Activated CD4-positive, alpha-beta T cell treated with anti-CD3 and anti-CD28 coated beads, Interleukin-2, amount 10 ng/mL, durations not matched to agents 24 days and 14 days (primary cell): ENCODE measurements around the gene RAB20. TPM values are rescaled to one million over a fixed set of nuclear protein-coding genes. Genes with fewer than 3 reads are reported as not detected.
"Not testable (repeated sequence)": the region's sequence is repeated elsewhere in the genome, so short reads cannot be mapped to it uniquely, and the experiment has no call there.

Experiments used
- DNase-seq: peaks from one replicate; pipeline ENCODE4 v3.0.0; 2022
- H3K27ac Mint-ChIP-seq: one replicate; pipeline ENCODE4 v1.8.0; 2022; ENCODE audit warnings: mild to moderate bottlenecking, mixed read lengths
- H3K27me3 Mint-ChIP-seq: one replicate; pipeline ENCODE4 v1.8.0; 2022; ENCODE audit warnings: mixed read lengths
- H3K36me3 Mint-ChIP-seq: one replicate; pipeline ENCODE4 v1.8.0; 2022; ENCODE audit warnings: low read depth, mild to moderate bottlenecking, mixed read lengths
- H3K4me1 Mint-ChIP-seq: one replicate; pipeline ENCODE4 v1.8.0; 2021; ENCODE audit warnings: mixed read lengths
- H3K4me3 Mint-ChIP-seq: one replicate; pipeline ENCODE4 v1.8.0; 2022; ENCODE audit warnings: mild to moderate bottlenecking, moderate library complexity, mixed read lengths
- H3K9me3 Mint-ChIP-seq: one replicate; pipeline ENCODE4 v1.8.0; 2021; ENCODE audit warnings: mixed read lengths
- intact Hi-C: fragments of 100-400 bp; cut with micrococcal nuclease; formaldehyde crosslinking; loops from one replicate; pipeline ENCODE4 v1.15.1; 2023
- total RNA-seq: library from RNA; stranded (reverse); gene quantifications from 2 replicates; pipeline ENCODE4 v1.2.3, GENCODE V29; 2022

The RAB20 gene
- total RNA-seq, 1 donor from 2014 or later = 2.8 TPM

DNA sequence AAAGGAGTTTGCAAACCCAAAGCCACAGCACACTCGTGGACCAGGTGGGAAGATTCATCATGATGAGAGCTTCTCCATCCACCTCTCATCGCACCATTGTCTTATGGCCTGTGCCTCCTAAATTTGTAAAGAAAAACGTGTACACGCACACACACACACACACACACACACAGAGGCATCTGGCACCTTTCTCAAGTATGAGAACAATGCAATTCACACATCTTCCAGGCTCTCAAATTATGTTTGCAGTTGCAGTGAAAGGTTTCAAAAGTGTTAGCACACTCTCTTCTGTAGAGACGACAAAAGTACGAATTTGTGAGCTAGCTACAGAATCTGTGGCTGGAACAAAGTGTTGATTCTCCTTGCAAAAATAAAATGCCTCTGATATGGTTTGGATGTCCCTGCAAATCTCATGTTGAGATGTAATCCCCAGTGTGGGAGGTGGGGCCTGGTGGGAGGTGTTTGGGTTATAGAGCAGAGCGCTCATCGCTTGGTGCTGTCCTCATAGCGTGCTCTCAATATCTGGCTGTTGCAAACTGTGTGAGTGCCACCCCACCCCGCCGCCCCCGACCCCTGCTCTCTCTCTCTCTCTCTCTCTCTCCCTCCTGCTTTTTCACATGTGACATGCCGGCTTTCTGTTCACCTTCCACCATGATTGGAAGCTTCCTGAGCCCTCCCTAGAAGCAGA, 21.8 kb upstream of the RAB20 start:
- H3K9me3 Mint-ChIP-seq = no peaks in the 10 kb centered on the region
- H3K4me3 Mint-ChIP-seq = no peak overlapping the region
- peaks cover 36% of the 10 kb centered on the region for H3K27me3 Mint-ChIP-seq
- no peak overlapping the region for H3K27ac Mint-ChIP-seq
- DNase-seq = no peak
- H3K36me3 Mint-ChIP-seq = no peaks in the 10 kb centered on the region
- intact Hi-C loops = no loop called here
- H3K4me1 Mint-ChIP-seq = no peaks in the 10 kb centered on the region

DNA sequence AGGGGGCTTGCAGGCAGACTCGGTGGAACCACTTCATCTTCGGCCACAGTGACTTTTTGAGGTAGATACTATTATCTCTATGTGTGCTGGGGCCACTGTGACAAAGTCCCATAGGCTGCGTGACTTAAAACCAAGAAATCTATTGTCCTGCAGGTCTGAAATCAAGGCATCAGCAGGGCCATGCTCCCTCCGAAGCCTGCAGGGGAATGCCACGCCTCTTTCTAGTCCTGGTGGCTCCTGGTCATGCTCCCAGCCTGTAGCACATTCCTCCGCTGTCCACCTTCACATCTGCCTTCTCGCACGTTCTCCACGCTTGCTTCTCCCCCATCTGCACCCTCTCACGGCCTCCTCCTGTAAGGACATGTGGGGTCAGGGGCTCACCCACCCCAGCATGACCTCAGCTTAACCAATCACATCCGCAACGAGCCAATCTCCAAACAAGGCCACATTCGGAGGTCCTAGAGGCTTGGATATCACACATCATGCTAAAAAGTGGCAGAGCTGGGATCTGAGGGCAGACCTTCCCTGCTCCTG, 21.0 kb upstream of the RAB20 start:
- DNase-seq = no peak
- intact Hi-C loops = no loop called here

GRCh38 chr13:110581506-110582185, 20.1 kb upstream of the RAB20 start:
- H3K27ac Mint-ChIP-seq = no peak overlapping the region
- no peak overlapping the region for H3K4me3 Mint-ChIP-seq
- H3K9me3 Mint-ChIP-seq = no peaks in the 10 kb centered on the region
- no peak for DNase-seq
- no peaks in the 10 kb centered on the region for H3K4me1 Mint-ChIP-seq
- intact Hi-C loops = no loop called here
- peaks cover 39% of the 10 kb centered on the region for H3K27me3 Mint-ChIP-seq
- no peaks in the 10 kb centered on the region for H3K36me3 Mint-ChIP-seq

More for the DNA sequence above, 21.0 kb upstream of the RAB20 start:
- H3K36me3 Mint-ChIP-seq = no peaks in the 10 kb centered on the region
- no peaks in the 10 kb centered on the region for H3K4me1 Mint-ChIP-seq
- H3K27me3 Mint-ChIP-seq = peaks cover 33% of the 10 kb centered on the region
- H3K9me3 Mint-ChIP-seq = no peaks in the 10 kb centered on the region
- H3K27ac Mint-ChIP-seq = no peak overlapping the region
- no peak overlapping the region for H3K4me3 Mint-ChIP-seq

DNA sequence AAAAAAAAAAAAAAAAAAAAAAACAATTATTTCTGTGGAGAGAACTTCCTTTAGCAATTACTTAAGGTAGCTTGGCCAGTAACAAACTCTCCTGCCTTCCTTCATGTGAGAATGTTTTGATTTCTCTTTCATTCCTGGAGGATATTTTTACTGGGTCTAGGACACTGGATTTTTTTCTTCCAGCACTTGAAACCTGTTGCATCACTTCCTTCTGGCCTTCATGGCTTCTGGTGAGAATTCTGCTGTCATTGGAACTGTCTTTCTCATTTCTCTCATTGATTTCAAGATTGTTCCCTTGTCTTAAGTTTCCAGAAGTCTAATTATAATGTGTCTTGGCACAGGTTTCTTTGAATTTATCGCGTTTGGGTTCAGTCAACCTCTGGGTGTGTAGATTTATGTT, 19.3 kb upstream of the RAB20 start:
- H3K9me3 Mint-ChIP-seq = no peaks in the 10 kb centered on the region
- no peak for DNase-seq
- H3K27ac Mint-ChIP-seq = no peak overlapping the region
- H3K4me1 Mint-ChIP-seq = peaks cover 5% of the 10 kb centered on the region
- H3K27me3 Mint-ChIP-seq = peaks cover 39% of the 10 kb centered on the region
- H3K36me3 Mint-ChIP-seq = no peaks in the 10 kb centered on the region
- no peak overlapping the region for H3K4me3 Mint-ChIP-seq
- intact Hi-C loops = no loop called here

DNA sequence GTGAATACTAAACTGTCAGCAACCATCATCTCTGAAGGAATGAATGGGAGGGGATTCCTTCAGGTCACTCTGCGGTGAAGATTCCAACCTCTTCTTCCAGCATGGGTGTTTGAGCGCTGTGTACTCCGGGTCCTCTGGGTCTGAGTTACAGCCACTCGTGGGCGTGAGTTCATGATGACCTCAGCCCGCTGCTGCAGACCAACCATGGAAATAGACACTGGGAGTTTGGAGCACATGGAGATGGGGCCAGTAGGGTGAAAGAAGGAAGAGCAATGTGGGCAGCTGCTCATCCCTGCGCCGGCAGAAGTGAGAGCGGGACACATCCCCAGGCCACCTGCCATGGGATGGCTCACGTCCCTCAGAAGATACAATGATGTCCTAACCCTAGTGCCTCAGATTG, 16.8 kb upstream of the RAB20 start:
- Mint-ChIP-seq H3K4me3 (no peak overlapping the region), H3K36me3 (no peaks in the 10 kb centered on the region), H3K4me1 (peaks cover 11% of the 10 kb centered on the region), H3K9me3 (no peaks in the 10 kb centered on the region), H3K27ac (no peak overlapping the region), H3K27me3 (peaks cover 49% of the 10 kb centered on the region)
- no peak for DNase-seq
- intact Hi-C loops = loop anchor here (5.0 kb wide), 1 partner anchor 239 kb away; no protein-coding TSS in a partner anchor

DNA sequence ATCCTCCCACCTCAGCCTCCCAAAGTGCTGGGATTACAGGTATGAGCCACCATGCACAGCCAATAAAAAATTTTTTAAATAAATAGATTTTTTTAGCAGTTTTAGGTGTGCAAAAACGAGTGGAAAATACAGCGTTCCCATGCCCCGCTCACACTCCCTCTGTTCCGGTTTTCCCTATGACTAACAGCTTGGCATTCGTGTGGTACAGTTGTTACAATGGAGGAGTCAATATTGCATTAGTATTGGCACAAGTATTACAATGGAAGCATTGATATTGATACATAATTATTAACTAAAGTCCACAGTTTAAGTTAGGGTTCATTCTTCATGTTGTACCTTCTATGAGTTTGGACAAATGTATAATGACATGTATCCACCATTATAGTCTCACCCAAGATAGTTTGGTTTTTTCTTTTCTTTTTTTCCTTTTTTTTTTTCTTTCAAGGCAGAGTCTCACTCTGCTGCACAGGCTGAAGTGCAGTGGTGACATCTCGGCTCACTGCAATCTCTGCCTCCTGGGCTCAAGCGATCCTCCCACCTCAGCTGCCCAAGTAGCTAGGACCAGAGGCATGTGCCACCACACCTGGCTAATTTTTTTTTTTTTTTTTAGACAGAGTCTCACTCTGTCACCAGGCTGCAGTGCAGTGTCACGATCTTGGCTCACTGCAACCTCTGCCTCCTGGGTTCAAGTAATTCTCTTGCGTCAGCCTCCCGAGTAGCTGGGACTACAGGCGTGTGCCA, 15.4 kb upstream of the RAB20 start:
- H3K27me3 Mint-ChIP-seq = peaks cover 52% of the 10 kb centered on the region
- no peaks in the 10 kb centered on the region for H3K36me3 Mint-ChIP-seq
- peaks cover 11% of the 10 kb centered on the region for H3K4me1 Mint-ChIP-seq
- intact Hi-C loops = loop anchor here (5.0 kb wide), 1 partner anchor 240 kb away; no protein-coding TSS in a partner anchor
- H3K27ac Mint-ChIP-seq = no peak overlapping the region
- DNase-seq = no peak
- H3K9me3 Mint-ChIP-seq = no peaks in the 10 kb centered on the region
- no peak overlapping the region for H3K4me3 Mint-ChIP-seq

DNA sequence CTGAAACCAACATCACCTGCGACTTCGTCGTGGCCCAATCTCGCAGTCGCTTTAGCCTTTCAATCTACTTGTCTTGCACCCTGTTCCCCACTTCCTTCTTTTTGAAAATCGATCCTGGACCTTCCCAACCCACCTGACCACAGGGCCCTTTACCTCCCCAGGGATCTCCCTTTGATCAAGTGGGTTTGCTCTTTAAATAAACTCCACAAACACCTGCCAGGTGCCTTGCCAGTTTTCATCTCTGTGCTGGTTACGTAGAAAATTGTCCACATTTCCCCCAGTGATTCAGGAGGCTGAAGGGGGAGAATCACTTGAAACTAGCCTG, 14.5 kb upstream of the RAB20 start:
- peaks cover 52% of the 10 kb centered on the region for H3K27me3 Mint-ChIP-seq
- intact Hi-C loops = loop anchor here (5.0 kb wide), 1 partner anchor 241 kb away; no protein-coding TSS in a partner anchor

GRCh38 chr13:110575322-110576069, 14.0 kb upstream of the RAB20 start:
- no peaks in the 10 kb centered on the region for H3K9me3 Mint-ChIP-seq
- intact Hi-C loops = loop anchor here (5.0 kb wide), 1 partner anchor 242 kb away; no protein-coding TSS in a partner anchor
- peak overlapping the region; percentile 60 for H3K4me3 Mint-ChIP-seq
- H3K27ac Mint-ChIP-seq = no peak overlapping the region
- no peaks in the 10 kb centered on the region for H3K36me3 Mint-ChIP-seq
- peak; percentile 63 for DNase-seq
- H3K4me1 Mint-ChIP-seq = peaks cover 11% of the 10 kb centered on the region
- peaks cover 50% of the 10 kb centered on the region for H3K27me3 Mint-ChIP-seq

More for the DNA sequence above, 14.5 kb upstream of the RAB20 start:
- H3K27ac Mint-ChIP-seq = no peak overlapping the region
- H3K36me3 Mint-ChIP-seq = no peaks in the 10 kb centered on the region
- no peaks in the 10 kb centered on the region for H3K9me3 Mint-ChIP-seq
- DNase-seq = no peak
- H3K4me1 Mint-ChIP-seq = peaks cover 11% of the 10 kb centered on the region
- peak overlapping the region; percentile 60 for H3K4me3 Mint-ChIP-seq

DNA sequence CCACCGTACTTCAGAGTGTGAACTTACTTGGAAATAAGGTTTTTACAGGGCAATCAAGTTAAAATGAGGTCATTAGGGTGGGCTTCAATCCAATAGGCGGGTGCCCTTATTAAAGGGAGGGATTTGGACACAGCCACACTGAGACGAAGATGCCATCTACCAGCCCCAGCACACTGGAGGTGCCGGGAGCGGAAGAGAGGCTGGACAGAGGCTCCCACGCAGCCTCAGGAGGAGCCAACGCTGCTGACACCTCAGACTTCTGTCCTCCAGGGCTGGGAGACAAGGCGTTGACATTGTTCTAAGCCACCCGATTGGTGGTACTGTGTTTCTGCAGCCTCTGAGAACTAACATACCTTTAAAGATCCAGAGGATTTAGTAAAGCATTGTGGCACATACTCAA, 12.6 kb upstream of the RAB20 start:
- no peak for DNase-seq
- intact Hi-C loops = no loop called here
- Mint-ChIP-seq H3K4me3 (no peak overlapping the region), H3K9me3 (no peaks in the 10 kb centered on the region), H3K4me1 (peaks cover 11% of the 10 kb centered on the region), H3K27ac (no peak overlapping the region), H3K36me3 (no peaks in the 10 kb centered on the region), H3K27me3 (peaks cover 54% of the 10 kb centered on the region)

GRCh38 chr13:110572778-110573118, 11.2 kb upstream of the RAB20 start:
- Mint-ChIP-seq H3K9me3 (no peaks in the 10 kb centered on the region), H3K4me1 (peaks cover 11% of the 10 kb centered on the region), H3K4me3 (no peak overlapping the region), H3K27me3 (peaks cover 55% of the 10 kb centered on the region), H3K27ac (no peak overlapping the region), H3K36me3 (no peaks in the 10 kb centered on the region)
- no peak for DNase-seq
- intact Hi-C loops = no loop called here

DNA sequence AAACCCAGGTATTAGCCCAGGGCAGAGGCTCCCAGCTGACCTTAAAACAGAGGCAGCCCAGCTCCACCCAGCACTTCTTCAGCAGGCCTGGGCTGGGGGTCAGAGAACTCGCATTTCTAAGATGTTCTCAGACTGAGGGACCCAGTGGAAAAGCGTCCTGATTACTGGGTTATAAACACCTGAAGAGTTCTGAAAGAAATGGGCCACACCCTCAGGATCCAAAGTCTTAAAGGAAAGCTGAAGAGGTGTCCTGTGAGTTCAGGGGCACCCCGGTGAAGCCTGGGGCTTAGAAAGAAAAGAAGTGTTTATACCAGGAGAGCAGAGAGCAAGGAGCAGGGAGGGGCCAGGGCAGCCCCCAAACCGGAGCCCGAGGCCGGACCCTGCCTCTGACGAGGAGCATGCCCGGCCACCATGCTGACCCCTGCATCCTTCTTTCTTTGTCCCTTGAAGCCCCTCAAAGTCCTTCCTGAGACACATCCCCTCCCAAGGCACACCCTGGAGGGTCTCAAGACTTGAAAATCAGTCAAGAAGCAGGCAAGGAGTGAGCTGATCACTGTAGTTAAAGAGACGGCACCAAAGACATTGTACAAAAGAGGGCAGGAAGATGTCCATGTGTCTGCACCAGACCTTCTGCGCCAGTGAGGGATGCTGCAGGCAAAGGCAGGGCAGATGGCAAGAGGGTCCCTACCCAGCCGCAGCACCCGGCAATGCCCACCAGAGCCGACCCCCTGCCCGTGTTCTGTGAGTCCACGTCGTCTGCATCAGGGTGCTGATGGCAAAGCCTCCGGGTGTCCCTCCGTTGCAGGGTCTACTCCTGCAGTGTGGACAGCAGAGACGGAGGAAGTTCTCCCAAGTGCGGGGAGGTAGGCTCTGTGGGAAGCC, 10.6 kb upstream of the RAB20 start:
- H3K27me3 Mint-ChIP-seq = peaks cover 59% of the 10 kb centered on the region

GRCh38 chr13:110570886-110571285, 9.4 kb upstream of the RAB20 start:
- no peaks in the 10 kb centered on the region for H3K36me3 Mint-ChIP-seq
- no peaks in the 10 kb centered on the region for H3K9me3 Mint-ChIP-seq
- DNase-seq = no peak
- intact Hi-C loops = no loop called here
- no peak overlapping the region for H3K4me3 Mint-ChIP-seq
- H3K27ac Mint-ChIP-seq = no peak overlapping the region
- H3K4me1 Mint-ChIP-seq = peaks cover 7% of the 10 kb centered on the region
- H3K27me3 Mint-ChIP-seq = peaks cover 53% of the 10 kb centered on the region

More for the DNA sequence above, 10.6 kb upstream of the RAB20 start:
- DNase-seq = no peak
- Mint-ChIP-seq H3K36me3 (no peaks in the 10 kb centered on the region), H3K9me3 (no peaks in the 10 kb centered on the region), H3K27ac (no peak overlapping the region), H3K4me1 (peaks cover 11% of the 10 kb centered on the region), H3K4me3 (no peak overlapping the region)
- intact Hi-C loops = no loop called here

GRCh38 chr13:110569962-110570361, 8.4 kb upstream of the RAB20 start:
- H3K27ac Mint-ChIP-seq, H3K9me3 Mint-ChIP-seq, intact Hi-C loops, DNase-seq, H3K4me3 Mint-ChIP-seq, H3K4me1 Mint-ChIP-seq, H3K36me3 Mint-ChIP-seq: not testable (repeated sequence)
- H3K27me3 Mint-ChIP-seq = peaks cover 52% of the 10 kb centered on the region
